GM19463 (cell line): ENCODE data around the gene RMND5A.

Source experiments
- ATAC-seq: cut with Tn5 transposase; IDR thresholded peaks from one replicate; pipeline ENCODE4 v1.9.1; 2021; ENCODE audit warnings: mild to moderate bottlenecking, moderate library complexity; ENCODE audit not compliant: unreplicated experiment

The RMND5A gene, protein sequence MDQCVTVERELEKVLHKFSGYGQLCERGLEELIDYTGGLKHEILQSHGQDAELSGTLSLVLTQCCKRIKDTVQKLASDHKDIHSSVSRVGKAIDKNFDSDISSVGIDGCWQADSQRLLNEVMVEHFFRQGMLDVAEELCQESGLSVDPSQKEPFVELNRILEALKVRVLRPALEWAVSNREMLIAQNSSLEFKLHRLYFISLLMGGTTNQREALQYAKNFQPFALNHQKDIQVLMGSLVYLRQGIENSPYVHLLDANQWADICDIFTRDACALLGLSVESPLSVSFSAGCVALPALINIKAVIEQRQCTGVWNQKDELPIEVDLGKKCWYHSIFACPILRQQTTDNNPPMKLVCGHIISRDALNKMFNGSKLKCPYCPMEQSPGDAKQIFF

DNA sequence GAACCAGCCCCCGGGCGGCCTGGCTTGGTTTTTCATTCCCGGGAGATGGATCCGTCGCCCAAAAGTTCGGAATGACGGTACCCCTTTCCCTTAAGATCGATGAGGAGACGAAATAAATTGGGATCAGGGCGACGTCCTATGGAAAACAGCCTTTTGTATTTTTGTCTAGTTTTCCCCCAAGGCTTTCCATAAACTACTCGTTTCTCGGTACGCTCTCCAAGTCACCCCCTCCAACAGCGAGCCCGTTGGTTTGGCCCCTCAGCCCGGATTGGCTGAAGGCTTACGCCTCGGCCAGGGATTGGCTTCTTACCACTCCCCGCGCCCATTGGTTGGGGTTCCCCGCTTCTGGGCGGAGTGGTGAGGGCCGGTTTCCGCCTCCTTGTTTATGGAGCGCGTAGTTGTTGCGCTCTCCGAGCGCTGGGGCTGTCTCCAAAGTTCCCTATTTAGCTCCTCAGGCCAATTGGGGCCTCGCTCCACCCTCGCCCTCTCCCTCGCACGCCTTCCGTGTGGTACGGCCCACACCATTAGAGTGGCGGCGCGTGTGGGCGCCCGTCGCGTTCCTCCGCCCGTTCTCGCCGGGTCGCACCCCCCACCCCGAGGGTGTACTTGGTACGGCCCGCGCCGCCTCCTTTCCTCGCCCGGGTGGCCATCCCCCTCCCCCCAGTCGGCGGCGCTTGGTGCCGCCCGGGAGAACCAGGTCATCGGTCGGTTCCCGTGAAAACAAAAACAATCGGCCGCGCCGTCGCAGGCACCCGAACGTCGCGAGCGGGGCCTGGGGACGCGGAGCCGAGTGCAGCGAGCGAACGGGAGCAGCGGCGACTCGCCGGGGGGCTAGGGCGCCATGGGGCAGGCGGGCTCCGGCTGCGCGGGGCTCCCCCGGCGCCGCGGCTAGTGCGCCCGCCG lies at the start of gene RMND5A:
Gene RMND5A (plus strand): TSS at position 655 of the 903 bp plus-strand sequence. CDS start 377 bp downstream, outside the sequence.
- ATAC-seq, result peak; percentile 85

DNA sequence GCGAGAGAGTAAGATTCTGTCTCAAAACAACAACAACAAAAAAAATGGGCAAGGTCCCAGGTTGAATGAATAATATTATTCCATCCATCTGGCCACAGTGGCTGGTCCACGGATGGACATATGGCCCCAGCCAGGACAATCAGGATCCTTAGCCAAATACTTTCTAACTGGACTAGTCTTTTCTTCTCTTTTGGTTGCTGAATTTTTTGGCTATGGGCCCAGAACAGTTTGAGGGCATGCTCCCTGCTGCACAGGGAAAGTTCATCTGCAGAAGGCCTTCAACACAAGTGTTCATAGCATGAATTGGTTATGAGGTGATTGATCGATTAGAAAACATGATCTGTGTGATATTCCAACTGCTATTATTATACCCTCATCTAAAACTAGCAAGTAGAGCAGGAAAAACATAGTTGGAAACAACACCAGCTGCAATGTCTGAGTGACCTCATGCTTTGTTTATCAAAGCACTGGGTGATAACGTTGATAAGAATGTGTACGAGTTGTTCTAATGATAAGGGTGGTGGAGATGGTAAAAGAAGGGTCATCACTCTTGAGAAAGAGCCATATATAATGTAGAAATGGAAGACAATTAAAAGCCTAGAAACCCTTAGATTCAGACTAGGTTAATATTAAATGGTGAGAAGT lies 48.6 kb upstream of the RMND5A start:
- no peak for ATAC-seq

DNA sequence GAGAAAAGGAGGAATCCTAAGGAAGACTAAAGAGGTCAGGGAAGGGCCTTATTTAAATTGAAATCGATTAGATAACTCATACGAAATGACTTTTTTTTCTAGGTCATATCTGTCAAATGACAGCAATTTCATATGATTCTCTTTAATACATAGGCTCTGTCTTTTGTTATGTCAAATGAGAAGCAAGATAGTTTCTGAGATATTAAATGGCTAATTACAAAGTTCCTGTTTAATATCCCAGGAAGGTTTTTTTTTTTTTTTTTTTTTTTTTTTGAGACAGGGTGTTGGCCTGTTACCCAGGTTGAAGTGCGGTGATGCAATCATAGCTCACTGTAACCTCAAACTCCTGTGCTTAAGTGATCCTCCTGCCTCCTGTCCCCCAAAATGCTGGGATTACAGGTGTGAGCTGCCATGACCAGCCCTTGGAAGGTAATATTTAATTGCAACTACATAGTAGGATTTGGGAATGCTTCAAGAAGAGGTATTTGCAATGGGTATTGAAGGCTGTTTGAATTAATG lies 48.0 kb upstream of the RMND5A start:
- ATAC-seq, result no peak

DNA sequence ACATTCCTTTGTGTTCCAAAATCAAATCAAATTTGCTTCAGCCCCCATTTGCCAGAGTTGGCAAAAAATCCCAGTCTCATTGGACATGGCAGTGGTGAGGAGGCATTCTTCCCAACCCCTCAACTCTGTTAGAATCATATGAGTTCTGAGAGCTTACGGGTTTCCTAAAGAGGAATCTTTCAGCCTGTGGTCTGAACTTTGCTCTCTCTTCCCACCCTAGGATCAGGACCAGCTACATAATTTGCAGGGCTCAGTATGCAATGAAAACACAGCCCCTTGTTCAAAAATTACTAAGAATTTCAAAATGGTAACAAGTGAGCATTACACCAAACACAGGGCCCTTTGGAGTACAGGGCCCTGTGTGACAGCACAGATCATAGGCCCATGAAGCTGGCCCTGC lies 47.1 kb upstream of the RMND5A start:
- no peak for ATAC-seq

DNA sequence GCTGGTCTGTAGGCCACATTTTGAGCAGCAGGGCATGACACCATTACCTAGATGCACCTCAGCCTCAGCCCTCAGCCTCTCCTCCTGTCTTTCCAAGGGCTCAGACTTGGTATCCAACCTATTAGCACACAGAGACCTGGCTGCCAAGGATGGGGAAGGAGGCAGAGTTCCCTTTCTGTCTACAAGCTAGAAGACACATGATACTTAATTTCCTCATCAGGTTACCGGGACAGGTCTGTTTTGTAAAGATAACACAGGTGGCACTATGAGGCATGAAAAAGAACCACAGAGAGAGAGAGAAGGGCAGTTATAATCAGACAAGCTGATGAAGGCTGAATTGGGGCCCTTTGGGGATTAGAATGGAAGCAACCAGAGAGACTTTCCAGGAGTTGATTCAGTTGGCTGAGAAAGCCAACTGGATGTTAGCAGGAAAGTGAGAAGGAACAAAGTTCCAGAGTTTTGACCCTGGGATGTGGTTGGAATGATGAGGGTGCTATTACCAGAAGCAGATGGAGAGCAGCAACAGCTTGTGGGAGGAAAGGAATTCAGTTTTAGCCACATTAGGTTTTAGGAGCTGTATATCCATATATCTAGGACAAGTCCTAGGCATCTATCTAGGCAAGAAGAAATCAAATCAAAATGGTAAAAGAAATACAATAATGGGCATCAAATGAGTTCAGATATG lies 46.0 kb upstream of the RMND5A start:
- no peak for ATAC-seq

DNA sequence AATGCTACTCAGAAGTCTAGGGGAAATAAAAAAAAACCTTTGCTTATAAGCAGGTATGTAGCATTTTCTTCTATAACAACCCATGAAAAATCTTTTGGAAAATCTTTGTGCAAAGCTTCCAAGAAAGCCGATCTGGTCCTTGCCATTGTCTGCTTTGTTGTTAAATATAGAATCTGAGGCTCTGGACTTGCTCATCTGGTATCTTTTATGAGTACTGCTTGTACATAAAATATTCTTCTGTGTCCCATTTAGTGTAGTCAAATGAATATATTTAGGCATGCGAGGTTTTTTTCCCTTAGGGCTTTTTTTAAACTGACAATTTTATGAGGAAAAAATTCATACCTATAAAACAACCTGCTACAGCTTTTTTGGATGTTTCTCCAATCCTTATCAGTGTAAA lies 45.0 kb upstream of the RMND5A start:
- ATAC-seq, result no peak

DNA sequence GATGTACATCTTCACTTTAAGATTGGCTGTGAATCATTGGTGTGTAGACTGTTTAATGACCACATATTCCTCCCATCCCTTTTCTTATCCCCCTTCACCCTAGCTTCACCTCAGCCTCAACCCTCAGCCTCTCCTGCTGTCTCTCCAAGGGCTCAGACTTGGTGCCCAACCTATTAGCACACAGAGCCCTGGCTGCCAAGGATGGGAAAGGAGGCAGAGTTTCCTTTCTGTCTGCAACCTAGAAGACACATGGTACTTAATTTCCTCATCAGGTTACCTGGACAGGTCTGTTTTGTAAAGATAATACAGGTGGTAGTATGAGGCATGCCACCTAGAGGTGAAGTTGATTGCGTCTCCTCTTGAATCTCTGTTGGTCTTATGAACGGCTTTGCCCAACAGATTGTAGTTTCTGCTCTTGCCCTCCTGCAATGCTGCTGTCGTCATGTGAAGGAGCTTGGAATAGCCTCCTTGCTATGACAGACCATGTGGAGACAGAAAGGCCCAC lies 44.5 kb upstream of the RMND5A start:
- ATAC-seq, result no peak

DNA sequence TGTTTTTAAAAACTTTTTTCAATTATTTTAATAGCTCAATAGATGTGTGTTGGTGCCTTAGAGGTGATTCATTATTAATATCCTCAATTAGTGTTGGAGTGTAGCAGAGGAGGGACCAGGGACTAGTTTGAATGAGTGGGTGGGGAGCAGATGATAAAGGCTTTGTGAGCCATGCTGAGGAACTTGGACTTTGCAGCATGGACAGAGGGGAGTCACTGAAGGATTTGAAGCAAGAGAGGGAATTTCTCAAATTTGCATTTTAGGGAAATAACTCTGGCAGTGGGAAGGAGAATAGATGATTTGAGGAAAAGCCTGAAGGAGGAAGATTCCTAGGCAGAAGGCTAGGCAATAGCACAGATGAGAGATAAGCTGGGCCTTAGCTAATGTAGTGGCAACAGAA lies 42.3 kb upstream of the RMND5A start:
- ATAC-seq, result no peak

DNA sequence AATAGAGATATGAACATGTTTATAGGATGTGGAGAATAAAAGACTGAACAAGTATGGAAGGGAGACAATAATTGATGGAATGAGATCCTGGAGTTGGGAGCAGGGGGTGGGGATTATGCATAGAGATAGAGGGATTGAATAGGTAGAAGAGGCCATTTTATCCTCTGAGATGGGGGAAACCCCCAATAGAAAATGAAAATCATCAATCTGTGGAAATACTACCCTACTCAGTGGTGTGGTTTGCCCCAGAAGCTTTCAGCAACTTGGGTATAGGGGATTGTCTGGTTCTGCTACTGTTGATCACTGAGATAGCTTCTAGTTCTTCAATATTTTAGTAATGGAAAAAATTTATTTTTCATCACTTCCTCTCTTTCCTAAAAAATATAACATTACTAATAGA lies 41.1 kb upstream of the RMND5A start:
- ATAC-seq, result no peak

DNA sequence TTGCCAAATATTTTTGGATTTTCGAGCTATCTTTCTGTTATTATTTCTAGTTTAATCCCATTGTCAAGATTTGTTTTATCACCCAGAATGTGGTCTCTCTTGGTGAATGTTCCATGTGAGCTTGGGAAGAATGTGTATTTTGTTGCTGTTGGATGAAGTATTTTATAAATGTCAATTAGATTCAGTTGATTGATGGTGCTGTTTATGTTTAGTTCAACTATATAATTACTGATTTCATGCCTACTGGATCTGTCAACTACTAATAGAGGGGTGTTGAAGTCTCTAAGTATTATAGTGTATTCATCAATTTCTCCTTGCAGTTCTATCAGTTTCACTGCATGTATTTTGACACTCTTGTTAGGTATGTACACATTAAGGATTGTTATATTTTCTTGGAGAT lies 34.7 kb upstream of the RMND5A start:
- ATAC-seq, result no peak

DNA sequence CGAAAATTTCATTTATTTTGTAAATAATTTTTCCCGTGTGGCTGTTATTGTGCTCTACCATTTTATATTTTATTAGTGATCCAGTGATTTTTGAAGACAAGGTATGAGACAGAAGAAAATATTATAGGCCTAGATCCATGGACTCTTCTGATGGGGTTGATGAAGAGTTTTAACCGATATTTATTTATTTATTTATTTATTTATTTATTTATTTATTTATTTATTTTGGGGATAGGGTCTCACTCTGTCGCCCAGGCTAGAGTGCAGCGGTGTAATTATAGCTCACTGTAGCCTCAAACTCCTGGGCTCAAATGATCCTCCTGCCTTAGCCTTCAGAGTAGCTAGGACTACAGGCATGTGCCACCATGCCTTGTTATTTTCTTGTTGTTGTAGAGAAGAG lies 33.6 kb upstream of the RMND5A start:
- no peak for ATAC-seq

DNA sequence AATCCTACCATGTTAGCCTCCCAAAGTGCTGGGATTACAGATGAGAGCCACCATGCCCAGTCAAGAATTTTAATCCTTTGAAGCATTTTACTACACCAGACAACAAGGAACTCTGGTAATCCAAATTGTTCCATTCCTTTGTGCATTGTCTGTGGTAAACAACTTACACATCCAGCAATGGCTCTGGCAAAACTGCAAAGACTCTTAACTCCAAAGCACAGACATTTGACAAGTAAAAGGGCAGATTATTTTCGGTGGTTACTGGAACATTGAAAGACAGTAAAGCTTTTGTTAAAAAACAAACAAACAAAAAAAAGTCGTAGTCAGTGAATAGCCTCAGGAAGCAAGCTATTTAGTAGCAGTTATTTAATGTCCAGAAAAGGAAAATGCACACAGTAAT lies 33.2 kb upstream of the RMND5A start:
- no peak for ATAC-seq

DNA sequence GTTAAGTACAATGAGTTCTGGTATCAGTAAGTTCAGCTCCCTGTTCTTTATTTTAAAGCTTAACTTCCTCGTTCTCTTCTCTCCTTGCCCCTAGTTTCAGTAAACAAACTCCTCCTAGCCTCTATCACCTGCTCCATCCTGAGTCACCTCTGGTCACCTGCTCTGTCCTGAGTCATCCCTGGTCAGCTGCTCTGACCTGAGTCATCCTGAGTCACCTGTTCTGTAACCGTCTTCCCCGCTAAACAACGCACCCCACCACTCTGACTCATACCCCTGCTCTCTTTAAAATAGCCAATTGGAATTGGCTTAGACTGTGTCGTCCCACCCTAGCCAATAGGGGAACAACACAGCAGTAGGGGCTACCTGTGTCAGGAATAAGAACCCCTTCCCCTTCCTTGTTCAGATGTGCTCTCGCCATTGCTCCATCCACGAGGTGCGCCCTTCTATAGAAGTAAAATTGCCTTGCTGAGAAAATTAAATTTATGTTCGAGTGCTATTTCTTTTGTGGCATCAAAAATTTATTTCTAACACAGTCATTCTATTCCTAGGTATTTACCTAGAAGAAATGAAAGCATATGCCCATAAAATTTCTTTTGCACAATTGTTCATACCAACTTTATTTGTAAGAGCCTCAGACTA lies 24.9 kb upstream of the RMND5A start:
- ATAC-seq, result no peak

DNA sequence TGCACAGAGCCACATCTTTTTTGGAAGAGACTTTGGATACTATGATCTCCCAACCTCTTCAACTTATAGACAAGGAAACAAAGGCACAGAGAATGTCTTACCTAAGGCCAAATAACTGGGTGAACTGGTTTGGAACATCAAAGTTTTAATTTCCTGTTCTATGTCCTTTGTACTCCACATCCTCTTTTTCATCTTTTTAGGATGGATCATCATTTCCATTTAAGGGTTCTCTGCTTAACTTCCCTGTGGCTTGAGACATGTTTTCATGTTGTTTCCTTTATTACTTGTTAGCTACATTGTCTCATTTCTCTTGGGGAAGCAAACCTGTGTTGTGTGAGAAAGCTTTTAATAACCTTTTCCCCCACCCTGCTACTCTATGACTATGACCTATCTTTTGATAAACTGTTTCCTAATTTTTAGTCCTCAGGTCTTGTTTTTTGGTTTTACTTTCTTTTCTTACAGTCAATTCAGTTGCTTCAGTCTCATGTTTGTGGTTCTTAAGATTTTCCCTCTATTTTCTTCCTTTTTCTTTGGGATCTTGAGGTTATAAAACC lies 22.5 kb upstream of the RMND5A start:
- ATAC-seq, result no peak

DNA sequence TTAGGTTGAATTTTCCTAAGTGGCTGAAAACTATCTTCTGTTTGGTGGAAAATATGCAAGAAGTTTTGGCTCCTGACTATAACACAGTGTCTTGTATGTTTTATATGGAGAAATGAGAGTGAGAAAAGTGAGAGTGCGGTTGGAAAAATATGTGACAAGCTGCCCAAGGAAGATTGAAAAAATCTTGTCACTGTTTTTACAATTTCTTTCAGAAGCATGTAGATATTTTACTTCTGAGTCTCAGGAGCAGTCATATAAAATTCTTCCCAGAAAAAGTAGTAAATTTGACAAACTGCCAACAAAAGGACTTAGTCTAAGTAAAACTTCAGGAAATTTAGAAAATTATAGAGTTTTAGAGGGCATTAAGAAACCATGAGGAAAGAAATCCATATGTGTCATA lies 19.4 kb upstream of the RMND5A start:
- no peak for ATAC-seq

DNA sequence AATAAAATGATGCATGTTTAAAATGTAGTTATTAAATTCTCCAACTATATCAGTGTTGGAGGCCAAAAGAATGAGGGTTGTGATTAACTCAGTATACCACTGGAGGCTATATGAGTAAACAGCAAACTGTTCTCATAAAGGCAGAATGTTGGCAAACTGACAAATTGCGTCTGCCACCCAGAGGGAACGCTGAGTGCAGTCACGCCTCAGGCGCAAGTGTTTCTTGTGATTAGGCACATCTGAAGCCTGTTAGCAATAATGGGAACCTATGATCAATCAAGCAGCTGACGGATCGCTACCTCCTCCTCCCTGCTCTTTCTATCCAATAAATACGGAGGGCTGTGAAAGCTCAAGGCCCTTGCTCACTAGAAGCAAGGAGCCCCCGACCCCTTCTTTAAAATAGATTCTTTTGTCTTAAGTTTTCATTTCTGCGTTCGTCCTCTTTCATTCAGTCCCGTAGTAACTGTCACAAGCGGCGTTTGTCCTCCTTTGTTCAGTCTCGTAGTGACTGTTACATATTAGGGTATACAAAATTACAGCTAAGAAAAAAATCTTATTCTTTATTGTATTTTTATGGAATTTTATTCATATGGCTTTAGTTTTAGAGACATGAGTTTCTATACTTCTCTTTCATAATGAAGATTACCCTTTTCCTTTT lies 16.3 kb upstream of the RMND5A start:
- ATAC-seq, result no peak

DNA sequence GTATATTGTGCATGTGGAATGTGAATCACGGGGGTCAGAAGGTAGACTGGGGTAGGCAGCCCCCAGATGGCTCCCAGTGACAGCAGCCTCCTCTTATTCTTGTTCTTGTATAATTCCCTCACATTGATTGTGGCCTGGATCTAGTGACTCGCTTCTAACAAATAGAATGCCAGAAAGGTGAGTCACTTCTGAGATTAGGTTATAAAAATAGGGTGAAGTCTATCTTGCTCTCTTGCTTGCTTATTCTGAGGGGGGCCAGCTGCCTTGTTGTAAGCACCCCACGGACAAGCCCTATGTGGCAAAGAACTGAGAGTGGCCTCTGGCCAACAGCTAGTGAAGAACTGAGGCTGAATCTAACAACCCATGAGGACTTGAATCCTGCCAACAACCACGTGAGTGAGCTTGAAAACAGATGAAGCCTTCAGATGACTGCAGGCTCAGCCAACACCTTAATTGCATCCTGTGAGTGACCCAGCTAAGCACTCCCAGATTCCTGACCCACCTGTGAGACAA lies 15.6 kb upstream of the RMND5A start:
- no peak for ATAC-seq

DNA sequence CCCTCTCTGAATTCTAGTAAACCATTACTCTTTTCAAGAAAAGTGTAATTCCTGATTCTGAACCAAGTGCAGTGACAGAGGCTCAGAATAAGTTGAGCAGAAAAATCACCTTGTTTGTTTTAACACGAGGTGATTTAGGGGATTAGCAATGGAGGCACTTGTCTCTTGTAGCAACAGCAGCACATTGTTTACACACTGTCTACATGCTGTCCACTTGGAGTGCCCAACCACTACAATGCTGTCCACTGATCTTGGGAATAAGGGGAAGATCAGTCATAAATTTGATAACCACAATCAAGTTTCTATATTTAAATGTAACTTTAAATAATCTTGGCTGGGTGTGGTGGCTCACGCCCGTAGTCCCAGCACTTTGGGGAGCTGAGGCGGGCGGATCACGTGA lies 13.9 kb upstream of the RMND5A start:
- no peak for ATAC-seq

DNA sequence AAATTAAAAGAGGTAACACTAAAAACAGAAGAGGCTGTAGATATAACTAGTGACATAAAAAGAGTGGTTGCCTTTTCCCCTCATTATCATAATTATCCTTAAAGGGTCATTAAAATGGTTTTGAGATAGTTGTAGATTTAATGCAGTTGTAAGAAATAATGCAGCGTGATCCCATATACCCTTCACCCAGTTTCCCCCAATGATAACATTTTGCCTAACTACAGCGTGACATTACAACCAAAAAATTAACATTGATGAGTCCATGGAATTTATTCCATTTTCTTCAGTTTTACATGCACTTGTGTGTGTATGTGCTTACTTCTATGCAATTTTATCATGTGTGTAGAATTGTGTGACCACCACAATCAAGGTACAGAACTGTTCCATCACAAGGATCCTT lies 13.2 kb upstream of the RMND5A start:
- ATAC-seq, result no peak
